IMR-90 (cell line): ENCODE data around the gene SPPL2A. TPM values are rescaled to one million over a fixed set of nuclear protein-coding genes. Genes with fewer than 3 reads are reported as not detected.
A peak's percentile ranks its signal among the peaks of the same experiment; 100 is the strongest.

Experiments used
- ATAC-seq: fragments of 200-7000 bp; cut with Tn5 transposase; 2 replicates; pipeline ENCODE4 v1.9.1; 2020; ENCODE audit warnings: low read depth, mild to moderate bottlenecking, moderate library complexity
- BruUV-seq: library from RNA; stranded (reverse); fragments of 400-500 nt; replicated peaks from 2 replicates; lab custom pipeline; 2021; lab: Mats Ljungman, UMichigan
- CTCF ChIA-PET: fragments of 300-600 bp; formaldehyde crosslinking; extraction: SDS; loops from one replicate; lab custom pipeline; 2021; ENCODE audit warnings: antibody characterized with exemption; lab: Yijun Ruan, JAX
- POLR2A ChIA-PET: fragments of 300-600 bp; sonication (Branson Sonifier 250); formaldehyde crosslinking; loops from one replicate; lab custom pipeline; 2022; ENCODE audit warnings: antibody characterized with exemption; ENCODE audit not compliant: unreplicated experiment; lab: Charles Lee
- DNase-seq: peaks from one replicate; pipeline ENCODE4 v3.0.0; 2013
- H2AFZ ChIP-seq: replicated peaks from 2 replicates; pipeline ENCODE3; 2013; ENCODE audit warnings: low read length, mild to moderate bottlenecking; ENCODE audit not compliant: poor library complexity
- H2AK5ac ChIP-seq: 2 replicates; pipeline ENCODE4 v1.6.1; 2013; ENCODE audit warnings: low read depth, low read length, inconsistent platforms
- H2AK9ac ChIP-seq: replicated peaks from 2 replicates; pipeline ENCODE3; 2013; ENCODE audit warnings: mild to moderate bottlenecking, low read depth, low read length, moderate library complexity; ENCODE audit not compliant: poor library complexity
- H2BK120ac ChIP-seq: 2 replicates; pipeline ENCODE4 v1.6.1; 2013; ENCODE audit warnings: low read depth, low read length, inconsistent platforms
- H2BK15ac ChIP-seq: 3 replicates; pipeline ENCODE4 v1.6.1; 2013; ENCODE audit warnings: low read depth, low read length, inconsistent platforms
- H2BK20ac ChIP-seq: 2 replicates; pipeline ENCODE4 v1.6.1; 2013; ENCODE audit warnings: low read depth, mild to moderate bottlenecking, inconsistent platforms, low read length, moderate library complexity
- H2BK5ac ChIP-seq: 2 replicates; pipeline ENCODE4 v1.6.1; 2013; ENCODE audit warnings: mild to moderate bottlenecking, low read depth, low read length, inconsistent platforms; ENCODE audit not compliant: poor library complexity, severe bottlenecking
- H3K14ac ChIP-seq: replicated peaks from 2 replicates; pipeline ENCODE4 v1.6.1; 2013; ENCODE audit warnings: low read depth, low read length, inconsistent platforms
- H3K18ac ChIP-seq: 2 replicates; pipeline ENCODE4 v1.6.1; 2013; ENCODE audit warnings: low read depth, low read length, control low read depth
- H3K23ac ChIP-seq: 2 replicates; pipeline ENCODE4 v1.6.1; 2013; ENCODE audit warnings: low read depth, low read length, inconsistent platforms
- H3K27ac ChIP-seq: 2 replicates; pipeline ENCODE4 v1.5.1; 2013; ENCODE audit warnings: mild to moderate bottlenecking, control low read depth, low read length; ENCODE audit not compliant: insufficient read depth
- H3K27me3 ChIP-seq: 2 replicates; pipeline ENCODE4 v1.6.1; 2013; ENCODE audit warnings: low read length; ENCODE audit not compliant: control insufficient read depth, insufficient read depth
- H3K36me3 ChIP-seq: 2 replicates; pipeline ENCODE4 v1.6.1; 2013; ENCODE audit warnings: low read length, mixed read lengths; ENCODE audit not compliant: control insufficient read depth, insufficient read depth
- H3K4ac ChIP-seq: 2 replicates; pipeline ENCODE4 v1.6.1; 2013; ENCODE audit warnings: low read depth, low read length, inconsistent platforms
- H3K4me1 ChIP-seq: 2 replicates; pipeline ENCODE4 v1.6.1; 2013; ENCODE audit warnings: low read length, mixed read lengths; ENCODE audit not compliant: control insufficient read depth, insufficient read depth
- H3K4me2 ChIP-seq: 2 replicates; pipeline ENCODE4 v1.6.1; 2013; ENCODE audit warnings: low read depth, mild to moderate bottlenecking, control low read depth, low read length, moderate library complexity
- H3K4me3 ChIP-seq: 2 replicates; pipeline ENCODE4 v1.5.1; 2013; ENCODE audit warnings: low read depth, mild to moderate bottlenecking, control low read depth, low read length, moderate library complexity; ENCODE audit not compliant: insufficient read depth
- H3K56ac ChIP-seq: 2 replicates; pipeline ENCODE4 v1.6.1; 2013; ENCODE audit warnings: low read length, inconsistent platforms; ENCODE audit not compliant: insufficient read depth; ENCODE audit errors: extremely low read depth
- H3K79me1 ChIP-seq, 2 experiments: 2 replicates each; pipeline ENCODE4 v1.6.1; 2013; ENCODE audit warnings: low read length in 2 of 2, inconsistent platforms in 1 of 2, low read depth in 1 of 2
- H3K9ac ChIP-seq: 2 replicates; pipeline ENCODE4 v1.6.1; 2013; ENCODE audit warnings: low read depth, low read length, control low read depth
- H3K9me1 ChIP-seq: 2 replicates; pipeline ENCODE4 v1.6.1; 2013; ENCODE audit warnings: low read length, inconsistent platforms; ENCODE audit not compliant: insufficient read depth
- H3K9me3 ChIP-seq: 2 replicates; pipeline ENCODE4 v1.6.1; 2013; ENCODE audit warnings: low read length; ENCODE audit not compliant: control insufficient read depth, insufficient read depth
- H4K20me1 ChIP-seq: 2 replicates; pipeline ENCODE4 v1.6.1; 2013; ENCODE audit warnings: low read length, inconsistent platforms; ENCODE audit not compliant: insufficient read depth
- H4K5ac ChIP-seq: 2 replicates; pipeline ENCODE4 v1.6.1; 2013; ENCODE audit warnings: mild to moderate bottlenecking, low read depth, low read length, control low read depth
- H4K8ac ChIP-seq, 2 experiments: 2 replicates each; pipeline ENCODE4 v1.6.1; 2013; ENCODE audit warnings: low read depth in 2 of 2, low read length in 2 of 2, control low read depth in 1 of 2, inconsistent platforms in 1 of 2
- H4K91ac ChIP-seq: 2 replicates; pipeline ENCODE4 v1.6.1; 2013; ENCODE audit warnings: low read depth, low read length, inconsistent platforms; ENCODE audit not compliant: insufficient read depth
- FOS ChIP-seq: fragments of 150-350 bp; IDR thresholded peaks from 2 replicates; pipeline ENCODE4 v1.6.1; 2016; ENCODE audit warnings: low read depth, low read length
- MAZ ChIP-seq: IDR thresholded peaks from 2 replicates; pipeline ENCODE4 v1.6.1; 2012; ENCODE audit warnings: low read depth, mild to moderate bottlenecking, low read length, improper control_type of control experiment, moderate library complexity, borderline replicate concordance
- MXI1 ChIP-seq: IDR thresholded peaks from 2 replicates; pipeline ENCODE4 v1.6.1; 2012; ENCODE audit warnings: low read depth, mild to moderate bottlenecking, low read length, moderate library complexity, borderline replicate concordance
- SMC3 ChIP-seq: fragments of 150-350 bp; IDR thresholded peaks from 2 replicates; pipeline ENCODE4 v1.6.1; 2016; ENCODE audit warnings: low read depth, mild to moderate bottlenecking, antibody characterized with exemption, low read length, moderate library complexity
- WGBS, 2 experiments: methylation state at CpG; one replicate each; pipeline versions ENCODE4 v1.1.5 to v1.1.7; 2013; ENCODE audit warnings: missing lambda C conversion rate in 2 of 2; ENCODE audit not compliant: insufficient read length in 1 of 2; ENCODE audit errors: extremely low coverage in 2 of 2; 5-methylcytosine and 5-hydroxymethylcytosine counted together
- dilution Hi-C: fragments of 300-500 bp; cut with HindIII; formaldehyde crosslinking; loops from one replicate; pipeline ENCODE4 v1.14.3; 2018; ENCODE audit warnings: low sequenced_read_pairs; ENCODE audit not compliant: unreplicated experiment
- in situ Hi-C: fragments of 300-500 bp; cut with MboI; formaldehyde crosslinking; loops from 3 replicates; pipeline ENCODE4 v1.14.3; 2019; ENCODE audit warnings: low sequenced_read_pairs, inconsistent platforms, mixed read lengths
- intact Hi-C: fragments of 100-400 bp; cut with micrococcal nuclease; formaldehyde crosslinking; loops from 2 replicates; pipeline ENCODE4 v1.10.0; 2022
- polyA plus RNA-seq, 3 experiments: library from polyadenylated mRNA; depleted of rRNA; stranded (reverse); fragments of >200 nt; gene quantifications; 2 replicates each; pipeline ENCODE4 v1.2.3, GENCODE V29; 2012; ENCODE audit warnings: low replicate concordance in 1 of 3
- total RNA-seq: library from RNA; depleted of rRNA; stranded (reverse); fragments of >200 nt; gene quantifications from 2 replicates; pipeline ENCODE4 v1.2.3, GENCODE V29; 2012

The SPPL2A gene
- total and polyA plus RNA-seq, 2 of the 4 experiments (the other 2 are of a cell fraction): 29.2 to 53.8 TPM

DNA sequence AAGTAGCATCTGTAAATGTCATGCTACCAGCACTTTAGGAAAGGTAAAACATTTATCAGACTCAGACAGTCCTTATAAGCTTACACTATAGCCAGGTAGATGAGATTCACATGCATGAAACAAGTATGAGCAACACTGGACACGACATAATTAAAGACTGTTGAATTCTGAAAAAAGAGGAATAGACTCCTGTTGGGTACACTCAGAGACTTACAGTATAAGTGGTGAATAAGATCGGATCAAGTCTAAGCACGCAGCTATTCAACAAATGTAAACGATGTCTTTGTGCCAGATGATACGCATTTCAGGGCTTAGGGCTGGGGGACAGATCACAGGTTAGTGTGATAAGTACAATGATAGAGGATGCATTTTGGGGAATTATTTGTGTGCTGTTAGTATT lies 43.2 kb upstream of the SPPL2A start:
- no peaks in the 10 kb centered on the region for H3K79me1 ChIP-seq
- H3K9me1 ChIP-seq: no peaks in the 10 kb centered on the region
- ChIA-PET CTCF (interaction anchor here (0.6 kb wide), 1 partner anchor 68 kb away, joined by 3 read pairs; no protein-coding TSS in a partner anchor), POLR2A (no interaction called here)
- H3K9me3 ChIP-seq: no peaks in the 10 kb centered on the region
- dilution Hi-C loops (no loop called here), in situ Hi-C loops (no loop called here), intact Hi-C loops (no loop called here)
- BruUV-seq: no TSS peak
- no peak overlapping the region for H2AFZ ChIP-seq
- peak; percentile 7 for DNase-seq
- H2AK5ac ChIP-seq: no peak overlapping the region
- H2BK120ac ChIP-seq: no peak overlapping the region
- no peak overlapping the region for H3K56ac ChIP-seq
- peaks cover 9% of the 10 kb centered on the region for H3K27me3 ChIP-seq
- no peak overlapping the region for H4K91ac ChIP-seq
- no peaks in the 10 kb centered on the region for H3K4me1 ChIP-seq
- no peak overlapping the region for H2BK20ac ChIP-seq
- H2BK5ac ChIP-seq: no peak overlapping the region
- H3K4ac ChIP-seq: no peak overlapping the region
- H4K20me1 ChIP-seq: no peaks in the 10 kb centered on the region
- no peak overlapping the region for H3K4me2 ChIP-seq
- H3K14ac ChIP-seq: no peak overlapping the region
- peak; percentile 24; the same call in 1 of the 2 replicates for ATAC-seq
- H2BK15ac ChIP-seq: no peak overlapping the region
- no peak overlapping the region for H3K4me3 ChIP-seq
- H4K8ac ChIP-seq: no peak overlapping the region
- WGBS, 2 experiments: 48% methylated on average over 4 of the region's 5 CpGs; no CpG with 5 or more reads in 1 of the 2 experiments
- no peak overlapping the region for H4K5ac ChIP-seq
- H2AK9ac ChIP-seq: no peak overlapping the region
- H3K18ac ChIP-seq: no peak overlapping the region
- H3K9ac ChIP-seq: no peak overlapping the region
- TF ChIP-seq SMC3 (no peak), FOS (no peak), MXI1 (no peak), MAZ (no peak)
- H3K23ac ChIP-seq: no peak overlapping the region
- H3K27ac ChIP-seq: no peak overlapping the region
- H3K36me3 ChIP-seq: no peaks in the 10 kb centered on the region
